ENCODE results near the gene LITAFD. TPM values are rescaled to one million over a fixed set of nuclear protein-coding genes. Genes with fewer than 3 reads are reported as not detected.
A peak's percentile ranks its signal among the peaks of the same experiment; 100 is the strongest.

The LITAFD gene
- total and polyA plus RNA-seq, 9 of the 15 experiments (the other 6 are each of a cell fraction or from before 2014, with no cell fraction given): not detected

DNA sequence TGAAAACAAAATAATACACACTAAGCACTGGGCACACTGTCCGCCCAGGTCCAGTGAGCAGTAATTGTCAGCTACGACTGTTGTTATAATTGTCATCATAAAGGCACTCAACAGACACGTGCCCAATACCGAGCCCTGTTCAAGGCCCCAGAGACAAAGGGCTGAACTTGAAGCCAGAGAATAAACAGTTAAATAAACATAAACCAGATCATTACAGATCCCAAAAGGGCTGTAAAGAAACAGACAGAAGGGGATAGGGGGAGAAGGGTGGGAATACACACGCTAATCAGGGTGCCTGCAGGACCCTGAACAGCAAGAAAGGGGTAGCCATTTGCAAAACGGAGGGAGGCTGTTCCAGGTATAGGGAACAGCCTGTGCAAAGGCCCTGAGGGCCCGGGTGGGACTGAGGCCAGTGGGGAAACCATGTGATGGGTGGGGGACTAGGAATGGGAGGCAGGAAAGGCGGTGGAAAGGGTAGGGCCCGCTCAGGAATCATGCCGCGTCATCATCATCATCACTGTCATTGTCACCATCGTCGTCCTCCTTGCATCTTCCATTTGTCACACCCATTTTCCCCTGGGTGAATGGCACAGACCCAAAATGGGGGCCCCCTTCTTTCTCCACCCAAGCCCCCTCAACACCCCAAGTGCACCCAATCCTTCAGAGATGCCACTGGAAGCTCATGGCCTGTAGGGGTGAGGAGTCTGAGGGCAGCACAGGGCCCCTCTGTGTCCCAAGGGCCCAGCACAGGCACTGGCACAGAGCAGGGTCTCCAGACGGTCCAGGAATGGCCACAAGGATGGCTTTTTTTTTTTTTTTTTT is 19.6 kb upstream of the LITAFD start (continued):
- TF ChIP-seq OTX1 (CRISPR knock-in tag; IDR thresholded peaks at IDR 0.05) (no peak), SMC3 (conservative IDR thresholded peaks at IDR 0.05; ENCODE audit: insufficient read depth, low read depth, low read length) (no peak), NCOA4 (IDR thresholded peaks at IDR 0.05; ENCODE audit: partially characterized antibody) (no peak), MAFG (tag; conservative IDR thresholded peaks at IDR 0.05) (peak; percentile 55), POLR2H (tag; IDR thresholded peaks at IDR 0.05; ENCODE audit: low read depth) (no peak), BACH1 (tag; IDR thresholded peaks at IDR 0.05) (no peak), CBX3 (IDR thresholded peaks at IDR 0.05; ENCODE audit: borderline replicate concordance in 1 of 2, low read length in 2 of 2) (no peak), MAFK (IDR thresholded peaks at IDR 0.05; ENCODE audit: low read length) (0 out of 2 replicates have a peak, but pooled peaks have one; percentile 12), CBX1 (IDR thresholded peaks at IDR 0.05; ENCODE audit: low read depth) (no peak), ZNF507 (tag; conservative IDR thresholded peaks at IDR 0.05) (no peak), CBX2 (IDR thresholded peaks at IDR 0.05; ENCODE audit: insufficient read depth, low read length, poor library complexity, severe bottlenecking) (no peak), RAD51 (IDR thresholded peaks at IDR 0.05; ENCODE audit: borderline replicate concordance, low read depth) (no peak), ZMIZ1 (IDR thresholded peaks at IDR 0.05; ENCODE audit: low read depth in 2 of 2, low read length in 2 of 2) (no peak), NFE2 (IDR thresholded peaks at IDR 0.05; ENCODE audit: low read depth) (peak; percentile 48; the same call in 1 of the 2 replicates), MECOM (CRISPR knock-in tag; IDR thresholded peaks at IDR 0.05) (no peak), POU5F1 (IDR thresholded peaks at IDR 0.05; ENCODE audit: borderline replicate concordance, low read depth, low read length, partially characterized antibody) (no peak), YY1 (IDR thresholded peaks at IDR 0.05; ENCODE audit: borderline replicate concordance in 1 of 3, control insufficient read depth in 1 of 3, extremely low read depth in 1 of 3, insufficient read depth in 3 of 3, insufficient read length in 1 of 3, insufficient replicate concordance in 2 of 3, low read depth in 1 of 3, low read length in 2 of 3) (peak in 1 of 3 experiments; percentile 29), PCBP2 (IDR thresholded peaks at IDR 0.05; ENCODE audit: low read depth, low read length, poor library complexity, severe bottlenecking) (no peak), TAF15 (IDR thresholded peaks at IDR 0.05; ENCODE audit: low read depth, low read length) (no peak), KLF16 (IDR thresholded peaks at IDR 0.05) (no peak), TOE1 (IDR thresholded peaks at IDR 0.05; ENCODE audit: borderline replicate concordance) (no peak), TOE1 (CRISPR knock-in tag; IDR thresholded peaks at IDR 0.05; ENCODE audit: borderline replicate concordance, low read depth) (no peak), C11orf30 (IDR thresholded peaks at IDR 0.05; ENCODE audit: low read depth) (peak; percentile 65), GATAD2B (IDR thresholded peaks at IDR 0.05; ENCODE audit: borderline replicate concordance) (no peak), SNIP1 (IDR thresholded peaks at IDR 0.05; ENCODE audit: low read depth) (no peak)
